M059J (cell line): ENCODE data around the gene EML2. TPM values are rescaled to one million over a fixed set of nuclear protein-coding genes. Genes with fewer than 3 reads are reported as not detected.

Source experiments
- DNase-seq: peaks from one replicate; pipeline ENCODE4 v3.0.0-alpha.2; 2012; ENCODE audit warnings: low read depth
- total RNA-seq: library from RNA; depleted of rRNA; stranded (reverse); fragments of >200 nt; shearing (Covaris generic); gene quantifications from 2 replicates; pipeline ENCODE4 v1.2.3, GENCODE V29; 2014

The EML2 gene
- total RNA-seq, 1 experiment from 2014 or later: 12.7 TPM

GRCh38 chr19:45587873-45588272 lies 51.3 kb downstream of the EML2 start:
- no peak for DNase-seq

GRCh38 chr19:45585158-45585577 lies 54.0 kb downstream of the EML2 start:
- no peak for DNase-seq

- DNase-seq: peak; percentile 100
These were observed 54.7 kb downstream of the EML2 start, which contains the start of gene OPA3 for GRCh38 chr19:45584332-45585157. Gene OPA3 (minus strand): TSS chr19:45584802. CDS start chr19:45584764, 38 bp downstream.

GRCh38 chr19:45581576-45581975 lies 57.6 kb downstream of the EML2 start:
- DNase-seq: peak; percentile 52

- DNase-seq: no peak
These were observed 60.3 kb downstream of the EML2 start for GRCh38 chr19:45578861-45579260.

GRCh38 chr19:45577111-45577905 lies 61.9 kb downstream of the EML2 start:
- peak; percentile 97 for DNase-seq

GRCh38 chr19:45576682-45577081 lies 62.5 kb downstream of the EML2 start:
- no peak for DNase-seq

GRCh38 chr19:45575216-45575615 lies 64.0 kb downstream of the EML2 start:
- no peak for DNase-seq

- DNase-seq: no peak
These were observed 64.7 kb downstream of the EML2 start for GRCh38 chr19:45574526-45574925.

- no peak for DNase-seq
These were observed 67.6 kb downstream of the EML2 start for GRCh38 chr19:45571457-45572220.

- peak; percentile 32 for DNase-seq
These were observed 69.4 kb downstream of the EML2 start for GRCh38 chr19:45569619-45570421.

GRCh38 chr19:45568732-45569131 lies 70.5 kb downstream of the EML2 start:
- peak; percentile 76 for DNase-seq

GRCh38 chr19:45567609-45568008 lies 71.6 kb downstream of the EML2 start:
- DNase-seq: no peak

- no peak for DNase-seq
These were observed 74.9 kb downstream of the EML2 start for GRCh38 chr19:45564131-45564780.

GRCh38 chr19:45560686-45561085 lies 78.5 kb downstream of the EML2 start:
- DNase-seq: no peak

GRCh38 chr19:45560038-45560437 lies 79.2 kb downstream of the EML2 start:
- no peak for DNase-seq
